Muscle of arm (tissue), 14 donors: Measurements from ENCODE around the gene CITED1. TPM values are rescaled to one million over a fixed set of nuclear protein-coding genes. Genes with fewer than 3 reads are reported as not detected.
"Not testable (repeated sequence)": the region's sequence is repeated elsewhere in the genome, so short reads cannot be mapped to it uniquely, and the experiment has no call there.

Experiments used
- DNase-seq: peaks from one replicate; pipeline ENCODE4 v3.0.0-alpha.2; 2013
- long read RNA-seq, 11 donors: transcript quantifications; one replicate each; lab custom pipeline, GENCODE V29; 2026
- polyA plus RNA-seq, 12 donors: library from polyadenylated mRNA; unstranded; fragments of 120-200 nt; gene quantifications; one replicate each; pipeline ENCODE4 v1.2.1, GENCODE V29; 2013; ENCODE audit not compliant: insufficient read length in 12 of 12

CITED1 gene, protein sequence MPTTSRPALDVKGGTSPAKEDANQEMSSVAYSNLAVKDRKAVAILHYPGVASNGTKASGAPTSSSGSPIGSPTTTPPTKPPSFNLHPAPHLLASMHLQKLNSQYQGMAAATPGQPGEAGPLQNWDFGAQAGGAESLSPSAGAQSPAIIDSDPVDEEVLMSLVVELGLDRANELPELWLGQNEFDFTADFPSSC
- polyA plus RNA-seq: 10 to 100 TPM in 11 of 12 donors, not detected in 1; 11.5 to 31.7 (median 15.7) TPM
- long read RNA-seq, donor 1: 0 reads
- long read RNA-seq, donor 2, transcript CITED1-202 (3 exons, 886 nt): minor isoform, 7 of 19 reads
- long read RNA-seq, donor 2, transcript CITED1-201 (3 exons, 1,231 nt): major isoform, 10 of 19 reads
- long read RNA-seq, donor 2, partial matches to known transcripts: 0 of 19 reads
- long read RNA-seq, donor 2, other reads (novel, unspliced or antisense): 0 of 19 reads
- long read RNA-seq, donor 3, partial matches to known transcripts: 0 of 4 reads
- long read RNA-seq, donor 3, other reads (novel, unspliced or antisense): 0 of 4 reads
- long read RNA-seq, donor 4, partial matches to known transcripts: 0 of 5 reads
- long read RNA-seq, donor 4, other reads (novel, unspliced or antisense): 0 of 5 reads
- long read RNA-seq, donor 5, transcript CITED1-201 (3 exons, 1,231 nt): major isoform, 18 of 23 reads
- long read RNA-seq, donor 5, partial matches to known transcripts: 0 of 23 reads
- long read RNA-seq, donor 5, other reads (novel, unspliced or antisense): 0 of 23 reads
- long read RNA-seq, donor 6, partial matches to known transcripts: 0 of 5 reads
- long read RNA-seq, donor 6, other reads (novel, unspliced or antisense): 0 of 5 reads
- long read RNA-seq, donor 7, transcript CITED1-201 (3 exons, 1,231 nt): major isoform, 6 of 11 reads
- long read RNA-seq, donor 7, partial matches to known transcripts: 0 of 11 reads
- long read RNA-seq, donor 7, other reads (novel, unspliced or antisense): 0 of 11 reads
- long read RNA-seq, donor 8, transcript CITED1-201 (3 exons, 1,231 nt): major isoform, 7 of 12 reads
- long read RNA-seq, donor 8, partial matches to known transcripts: 0 of 12 reads
- long read RNA-seq, donor 8, other reads (novel, unspliced or antisense): 0 of 12 reads
- long read RNA-seq, donor 9, transcript CITED1-201 (3 exons, 1,231 nt): major isoform, 7 of 8 reads
- long read RNA-seq, donor 9, partial matches to known transcripts: 0 of 8 reads
- long read RNA-seq, donor 9, other reads (novel, unspliced or antisense): 0 of 8 reads
- long read RNA-seq, donor 10, transcript CITED1-201 (3 exons, 1,231 nt): major isoform, 14 of 23 reads
- long read RNA-seq, donor 10, transcript CITED1-202 (3 exons, 886 nt): minor isoform, 7 of 23 reads
- long read RNA-seq, donor 10, partial matches to known transcripts: 0 of 23 reads
- long read RNA-seq, donor 10, other reads (novel, unspliced or antisense): 0 of 23 reads
- long read RNA-seq, donor 11, transcript CITED1-201 (3 exons, 1,231 nt): major isoform, 9 of 14 reads
- long read RNA-seq, donor 11, partial matches to known transcripts: 0 of 14 reads
- long read RNA-seq, donor 11, other reads (novel, unspliced or antisense): 0 of 14 reads

DNA sequence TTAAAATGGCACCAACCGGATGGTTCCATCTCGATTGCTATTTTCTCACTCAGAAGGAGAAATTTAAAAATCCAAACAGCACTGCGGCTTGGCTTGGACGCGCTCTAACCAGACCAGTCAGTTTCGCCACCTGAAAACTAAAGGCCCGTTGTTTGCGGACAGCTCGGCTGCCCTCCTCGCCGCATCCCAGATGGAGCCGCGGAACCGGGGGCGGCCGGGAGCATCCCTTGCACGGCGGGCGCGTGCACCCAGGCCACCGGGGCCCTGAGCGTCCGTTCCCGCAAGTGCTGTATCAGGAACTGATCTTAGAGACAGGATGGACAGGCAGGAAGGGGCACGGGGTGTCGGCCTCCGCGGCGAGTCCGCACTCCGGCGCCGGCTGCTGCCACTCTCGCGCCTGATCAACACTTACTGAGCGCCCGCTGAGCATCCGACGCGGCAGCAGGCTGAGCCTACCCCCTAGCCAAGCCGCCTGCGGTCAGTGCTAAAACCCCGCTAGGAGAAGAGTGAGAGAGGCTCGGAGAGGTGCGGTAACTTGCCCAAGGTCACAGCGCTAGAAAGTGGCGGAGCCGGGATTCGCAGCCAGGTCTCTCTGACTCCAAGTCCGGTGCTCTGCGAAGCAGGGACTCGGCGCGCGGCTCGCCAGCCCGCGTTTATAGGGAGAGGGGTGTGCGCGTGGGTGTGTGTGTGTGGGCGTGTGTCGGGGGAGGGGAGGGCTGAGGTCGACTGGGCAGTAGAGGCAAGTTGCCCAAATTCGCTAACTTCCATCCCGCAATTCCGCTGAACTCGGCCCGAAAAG lies at the start of gene CITED1:
Gene CITED1, minus strand, starts transcription at position 629 of the 799 bp plus-strand sequence. CDS start 3,045 bp downstream, outside the sequence.
- DNase-seq: no peak

DNA sequence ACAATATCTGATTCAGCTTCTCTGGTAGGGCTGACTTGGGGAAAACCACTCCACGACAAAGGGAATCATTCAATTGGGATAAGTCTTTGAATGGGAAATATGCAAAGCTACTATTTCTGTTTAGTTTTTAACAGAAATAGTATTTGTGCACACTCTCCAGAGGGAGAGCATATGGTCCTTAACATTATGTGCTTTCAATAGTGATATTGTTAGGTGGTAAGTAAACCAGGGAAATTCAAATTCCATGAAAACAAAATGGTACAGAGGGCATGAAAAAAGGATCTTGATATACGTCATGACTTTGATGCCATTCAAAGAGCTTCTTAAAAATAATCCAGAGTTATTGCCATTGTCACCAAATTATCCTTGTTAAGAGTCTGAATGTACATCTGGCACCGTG lies 47.1 kb upstream of the CITED1 start:
- DNase-seq: no peak

DNA sequence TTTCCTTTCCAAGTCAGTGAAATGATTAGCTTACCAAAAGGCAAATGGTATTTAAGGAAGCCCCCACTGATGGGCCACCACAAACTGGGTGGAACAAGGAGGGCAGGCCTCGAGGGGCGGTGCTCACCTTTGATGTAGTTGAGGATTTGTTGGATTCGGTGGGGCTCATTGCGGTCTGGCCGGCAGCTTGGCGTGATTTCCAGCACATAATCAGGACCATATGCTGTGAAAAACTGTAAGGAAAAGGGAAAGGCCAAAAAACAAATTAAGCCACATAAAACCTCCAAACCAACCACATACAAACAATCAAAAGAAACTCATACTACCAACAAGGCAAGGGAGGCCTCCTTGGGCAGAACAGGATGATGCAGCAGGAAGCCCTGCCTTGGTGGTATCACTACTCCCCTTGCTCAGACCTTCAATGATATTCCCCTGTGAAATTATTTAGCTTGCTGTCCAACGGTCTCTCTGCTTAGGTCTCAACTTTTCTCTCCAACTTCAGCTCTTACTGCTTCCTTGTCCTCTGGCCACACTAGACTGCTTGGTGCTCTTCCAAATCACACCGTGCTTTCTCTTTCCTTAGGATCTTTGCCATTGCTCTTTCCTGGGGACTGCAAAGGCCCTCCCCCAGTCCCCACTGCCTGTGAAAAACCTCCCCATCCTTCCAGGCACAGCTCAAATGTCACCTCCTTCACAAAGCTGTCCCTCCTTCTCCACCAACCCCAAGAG lies 46.1 kb upstream of the CITED1 start:
- DNase-seq: peak; percentile 82

DNA sequence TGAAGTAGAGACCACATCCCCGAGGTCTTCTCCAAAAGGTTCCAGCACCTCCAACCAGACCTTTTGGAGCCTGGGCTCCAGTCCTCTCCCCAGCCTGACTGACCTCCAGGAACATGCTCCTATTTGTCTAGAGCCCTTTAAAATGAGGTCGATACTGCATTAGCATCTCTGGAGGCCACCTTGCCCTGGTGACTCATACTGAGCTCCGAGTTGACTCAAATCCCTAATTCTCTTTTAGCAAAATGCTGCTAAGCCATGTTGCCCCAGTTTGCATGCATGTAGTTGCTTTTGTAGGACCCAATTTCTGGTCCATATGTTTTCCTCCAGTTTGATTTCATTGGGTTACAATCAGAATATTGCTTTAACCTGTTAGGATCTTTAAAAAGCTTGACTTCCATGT lies 43.5 kb upstream of the CITED1 start:
- DNase-seq: no peak

DNA sequence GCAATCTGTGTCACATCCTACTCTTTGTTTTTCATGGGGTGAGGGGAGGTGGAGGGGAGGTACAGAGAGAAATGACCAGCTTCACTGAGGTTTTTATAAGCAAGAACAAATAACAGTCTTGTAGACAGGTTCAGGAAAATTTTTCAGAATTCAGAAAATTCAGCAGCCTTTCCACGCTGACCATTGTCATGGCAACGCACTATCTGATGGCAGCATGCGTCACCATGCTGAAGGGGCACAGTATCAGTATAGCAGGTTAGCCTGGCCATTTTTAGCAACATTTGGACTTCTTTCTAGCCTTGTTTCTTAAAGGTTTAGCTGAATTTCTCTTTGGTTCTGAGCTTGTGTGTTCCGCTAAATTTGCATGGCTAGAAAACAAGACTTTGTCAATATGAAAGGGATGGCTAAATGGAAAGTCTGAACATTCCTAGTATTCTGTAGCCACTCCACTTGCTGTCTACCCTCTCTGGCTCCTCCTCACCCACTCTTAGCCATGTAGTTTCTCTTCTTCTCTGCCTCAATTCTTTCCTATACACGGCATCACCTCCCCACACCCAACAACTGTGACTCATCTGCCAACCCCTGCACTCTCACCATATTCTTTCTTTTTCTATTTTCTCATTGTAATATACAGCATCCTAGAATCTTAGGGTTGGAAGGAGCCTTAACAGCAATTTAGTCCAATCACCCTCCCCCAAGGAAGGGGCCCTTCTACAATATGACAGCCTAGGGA lies 42.7 kb upstream of the CITED1 start:
- DNase-seq: no peak

DNA sequence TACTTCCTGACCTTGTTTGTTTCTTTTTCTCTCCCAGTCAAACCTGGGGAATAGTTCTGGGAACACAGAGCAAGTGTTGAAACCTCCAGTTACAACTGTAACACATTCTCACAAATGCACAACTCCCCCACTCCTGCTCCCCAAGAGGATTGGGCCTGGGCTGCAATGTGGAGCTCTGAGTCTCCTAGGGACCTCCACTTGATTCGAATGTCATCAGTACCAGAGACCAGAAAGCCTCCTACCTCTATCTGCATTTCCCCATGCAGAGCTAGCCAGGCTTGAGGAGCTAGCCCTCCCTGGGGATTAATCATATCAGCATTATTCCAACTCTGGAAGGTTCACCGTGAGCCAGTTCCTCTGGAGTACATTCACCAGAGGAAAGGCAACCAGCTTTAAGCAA lies 41.7 kb upstream of the CITED1 start:
- DNase-seq: no peak

DNA sequence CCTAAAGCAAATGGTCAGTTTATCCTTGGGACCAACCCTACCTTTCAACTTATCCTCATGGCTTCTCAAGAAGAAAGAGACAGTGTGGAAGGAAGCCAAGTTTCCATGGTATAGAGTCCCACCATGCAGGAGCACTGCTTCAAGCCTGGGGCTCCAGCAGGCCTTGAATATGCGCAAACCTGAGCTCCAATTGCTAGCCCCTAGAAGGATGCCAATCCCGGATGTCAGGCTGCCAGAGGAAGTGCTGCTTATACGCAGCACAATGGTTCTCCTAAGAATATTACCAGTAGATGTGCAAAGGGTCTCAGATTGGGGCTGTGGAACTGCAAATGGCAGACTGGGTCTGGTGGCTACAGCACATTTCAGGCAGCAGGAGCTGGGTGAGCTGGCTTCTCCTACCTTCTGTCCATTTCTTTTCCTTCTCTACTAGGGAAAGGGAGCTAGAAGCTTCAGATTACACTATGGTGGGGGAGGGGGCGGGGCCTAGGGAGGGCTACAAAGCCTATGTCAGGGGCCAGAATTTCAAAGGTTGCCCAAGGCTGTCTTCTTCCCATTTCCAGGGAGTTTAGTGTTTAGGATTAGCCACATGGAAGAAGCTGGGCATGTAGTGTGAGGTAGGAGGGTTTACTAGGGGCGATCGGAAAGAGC lies 40.7 kb upstream of the CITED1 start:
- no peak for DNase-seq

DNA sequence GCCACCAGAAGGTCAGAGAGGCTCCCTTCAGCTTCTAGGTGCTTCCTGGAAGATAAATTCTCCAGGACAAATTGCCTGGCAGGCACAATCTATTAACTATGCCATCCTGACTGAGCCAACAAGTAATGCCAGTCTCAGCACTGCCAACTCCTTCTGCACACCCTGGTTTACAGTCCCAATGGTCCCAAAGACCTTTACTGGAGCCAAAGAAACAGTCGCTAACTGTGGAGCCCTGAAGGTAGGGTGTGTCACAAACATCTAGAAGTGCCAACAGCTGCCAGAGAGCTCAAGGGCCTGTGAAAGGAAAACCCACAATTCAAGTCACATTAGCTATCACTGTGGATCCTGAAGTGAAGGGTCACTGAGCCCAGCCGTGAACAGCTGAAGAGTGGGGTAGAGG lies 34.9 kb upstream of the CITED1 start:
- DNase-seq: no peak

DNA sequence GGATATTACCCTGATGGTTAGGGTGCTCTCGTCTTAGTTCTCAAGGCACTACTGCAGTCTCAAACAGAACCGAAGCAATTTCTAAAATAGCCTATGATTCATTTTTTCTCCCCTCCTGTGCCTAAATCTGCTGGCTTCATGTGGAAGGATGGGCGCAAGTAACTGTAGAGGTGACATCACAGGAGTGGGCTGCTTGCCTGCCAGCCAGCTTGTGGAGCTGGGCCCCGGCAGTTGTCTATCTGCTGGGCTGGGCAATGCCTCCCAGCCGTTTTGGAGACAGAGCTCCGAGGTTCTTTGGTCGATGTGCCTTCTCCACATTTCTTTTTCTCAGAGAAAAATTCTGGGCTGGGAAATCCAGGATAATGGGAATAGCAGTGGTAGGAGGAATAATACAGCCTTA lies 34.3 kb upstream of the CITED1 start:
- no peak for DNase-seq

DNA sequence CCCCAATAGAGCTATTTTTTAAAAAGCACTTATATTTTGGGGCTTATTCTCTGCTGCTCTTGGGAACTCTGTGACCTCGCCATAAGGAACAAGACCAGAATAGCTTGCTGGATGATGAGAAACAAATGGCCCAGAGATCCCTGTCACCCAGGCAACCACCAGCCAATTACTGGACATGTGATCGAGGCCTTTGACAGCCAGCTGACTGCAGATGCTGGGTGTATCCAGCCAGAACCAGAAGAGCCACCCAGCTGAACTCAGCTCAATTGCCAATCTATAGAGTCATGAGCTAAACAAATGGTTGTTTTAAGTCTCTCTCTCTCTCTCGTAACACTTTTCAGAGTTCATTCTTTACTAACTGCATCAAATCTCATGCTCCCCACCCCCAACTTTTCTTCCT lies 24.4 kb upstream of the CITED1 start:
- no peak for DNase-seq

DNA sequence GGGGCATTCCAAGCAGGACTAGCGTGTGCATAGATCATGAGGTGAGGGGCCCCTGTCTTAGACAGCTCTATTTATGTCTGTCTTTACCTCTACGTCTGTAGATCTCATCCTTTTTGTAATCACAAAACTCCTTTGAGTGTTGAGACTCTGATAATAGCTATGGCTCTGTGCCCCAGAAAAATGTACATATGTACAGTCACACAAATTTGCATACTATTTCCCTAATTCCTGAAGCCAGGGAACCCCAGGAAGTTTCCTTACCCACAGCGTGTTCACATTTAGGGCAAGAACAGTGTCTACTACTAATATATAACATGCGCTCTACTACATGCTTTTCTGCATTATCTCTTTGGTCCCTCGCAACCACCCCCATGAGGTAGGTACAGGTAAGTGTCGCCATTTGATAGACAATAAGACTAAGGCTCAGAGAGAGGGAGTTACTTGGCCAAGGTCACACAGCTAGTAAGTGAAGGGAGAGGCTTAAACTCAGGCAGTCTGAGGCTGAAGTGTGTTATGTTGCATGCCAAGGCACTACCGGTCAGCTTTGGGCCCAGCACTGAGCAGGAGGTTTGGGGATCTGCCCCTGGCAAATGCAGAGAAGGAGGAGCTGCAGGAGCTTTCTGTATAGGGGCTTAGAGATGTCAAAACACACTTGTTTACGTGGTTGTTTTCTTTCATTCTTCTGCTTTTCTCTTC lies 21.0 kb upstream of the CITED1 start:
- DNase-seq: no peak

DNA sequence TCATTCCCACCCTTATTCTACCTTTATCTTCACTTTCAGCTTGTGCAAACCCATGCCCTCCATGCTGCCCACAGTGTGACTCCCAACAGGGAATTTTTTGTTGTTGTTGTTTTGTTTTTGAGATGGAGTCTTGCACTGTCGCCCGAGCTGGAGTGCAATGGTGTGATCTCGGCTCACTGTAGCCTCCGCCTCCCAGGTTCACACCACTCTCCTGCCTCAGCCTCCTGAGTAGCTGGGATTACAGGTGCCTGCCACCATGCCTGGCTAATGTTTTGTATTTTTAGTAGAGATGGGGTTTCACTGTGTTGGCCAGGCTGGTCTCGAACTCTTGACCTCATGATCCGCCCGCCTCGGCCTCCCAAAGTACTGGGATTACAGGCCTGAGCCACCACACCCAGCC lies 13.9 kb upstream of the CITED1 start:
- DNase-seq: not testable (repeated sequence)

DNA sequence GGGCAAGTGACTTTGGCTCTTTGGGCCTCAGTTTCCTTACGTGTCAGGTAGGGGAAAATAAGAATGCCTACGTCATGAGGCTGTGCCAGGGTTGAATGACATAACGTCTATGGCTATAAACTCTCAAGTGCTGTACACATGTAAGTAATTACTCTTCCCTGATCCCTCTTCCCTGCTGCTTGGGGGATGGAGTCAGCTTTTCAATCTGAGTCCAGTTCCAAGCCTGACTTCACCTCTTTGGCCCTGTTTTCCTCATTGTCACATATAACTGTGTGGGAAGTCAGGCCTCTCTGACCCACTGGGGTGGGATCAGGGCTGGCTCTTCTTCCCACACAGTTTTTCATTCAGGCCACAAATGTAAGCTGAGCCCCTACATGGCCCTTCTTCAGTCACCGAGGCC lies 11.4 kb upstream of the CITED1 start:
- DNase-seq: no peak

DNA sequence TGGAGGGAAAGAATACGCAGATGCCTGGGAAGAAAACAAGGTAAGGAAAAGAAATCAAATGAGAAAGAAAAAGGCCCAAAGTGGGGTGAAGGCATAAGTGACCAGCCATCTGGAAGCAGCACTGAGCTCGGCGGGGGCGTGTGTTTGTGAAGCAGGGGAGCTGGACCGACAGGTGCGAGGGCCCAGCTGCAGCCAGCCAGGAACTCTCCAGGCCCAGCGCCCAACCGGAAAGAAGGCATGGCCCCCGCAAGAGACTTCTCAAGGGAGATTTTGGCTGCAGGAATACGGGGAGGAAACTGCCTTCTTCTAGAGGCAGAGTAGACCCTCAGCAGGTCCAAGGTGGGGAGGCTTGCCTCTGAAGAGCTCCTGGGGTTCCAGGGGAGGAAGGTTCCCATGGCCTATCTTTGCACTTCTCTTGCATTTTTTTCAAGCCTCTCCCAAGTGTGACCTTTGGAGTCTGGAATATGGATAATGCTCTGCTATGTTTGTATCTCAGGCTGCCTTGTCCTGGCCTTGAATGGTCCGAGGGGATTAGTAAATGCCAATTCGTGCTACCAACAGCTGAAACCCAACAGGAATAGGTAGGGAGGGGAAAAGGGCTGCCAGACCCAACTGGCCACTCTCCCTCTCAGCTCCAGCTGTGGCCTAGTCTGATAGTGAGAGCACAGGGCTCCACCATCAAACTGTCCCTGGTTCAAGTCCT lies 10.8 kb upstream of the CITED1 start:
- no peak for DNase-seq

DNA sequence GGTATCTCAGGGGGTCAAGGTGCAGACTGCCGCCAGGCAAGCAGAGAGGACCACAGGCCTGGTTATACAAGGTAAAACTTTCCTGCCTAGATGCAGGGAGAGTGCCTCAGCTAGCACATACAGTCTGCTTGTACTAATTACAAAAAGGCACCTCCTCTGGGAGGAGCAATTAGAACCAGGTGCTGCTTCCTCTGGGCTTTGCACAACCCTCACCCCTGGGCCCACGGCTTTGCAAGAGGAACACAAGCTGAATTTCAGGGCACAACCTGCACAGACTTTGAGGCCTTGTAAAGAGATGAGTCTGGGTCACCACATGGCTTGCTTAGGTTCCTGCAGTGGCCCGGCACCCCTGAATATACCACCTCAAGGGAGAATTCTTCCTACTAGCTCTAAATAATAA lies 9.2 kb upstream of the CITED1 start:
- DNase-seq: no peak

DNA sequence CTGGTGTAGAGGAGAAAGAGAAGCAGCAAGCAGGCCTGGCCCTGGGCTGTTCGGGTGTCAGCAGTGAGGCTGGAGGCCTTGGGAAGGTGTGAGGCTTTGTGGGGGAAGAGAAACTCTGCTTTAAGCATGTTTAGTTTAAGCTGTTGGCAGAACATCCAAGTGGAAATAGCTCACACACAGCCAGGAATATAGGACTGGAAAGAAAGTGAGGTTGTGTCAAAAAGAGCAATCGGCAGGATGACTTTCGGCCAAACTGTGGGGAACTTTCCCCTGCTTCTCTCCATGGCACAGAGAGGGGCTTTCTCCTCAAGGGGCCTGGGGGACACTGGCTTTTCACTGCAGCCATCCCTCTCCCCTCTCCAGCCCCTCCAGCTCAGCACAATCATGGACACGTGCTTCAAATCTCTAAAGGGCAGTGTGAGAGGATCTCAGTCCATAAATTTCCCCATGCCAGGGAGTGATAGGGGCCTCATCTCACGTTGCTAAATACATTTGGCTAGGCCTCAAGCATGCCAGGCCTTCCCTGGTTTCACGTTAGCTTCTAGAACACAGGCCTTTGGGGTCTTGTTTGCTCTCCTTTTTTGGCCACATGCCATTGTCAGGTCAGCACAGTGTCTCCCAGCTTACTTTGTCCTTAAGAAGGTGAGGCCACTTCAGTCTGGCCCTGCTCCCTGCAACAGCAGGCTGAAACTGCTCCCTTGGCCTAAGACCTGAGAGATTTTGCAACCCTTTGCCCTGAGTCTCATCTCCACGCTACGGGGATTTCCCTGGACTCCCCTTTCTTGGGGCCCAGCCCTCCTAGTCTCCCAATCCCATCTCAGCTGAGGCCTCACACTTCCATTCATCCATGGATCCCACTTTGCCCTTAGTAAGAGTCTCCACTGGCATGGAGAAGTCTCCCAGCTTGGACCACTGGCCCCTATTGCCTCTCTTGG lies 8.3 kb upstream of the CITED1 start:
- peak; percentile 75 for DNase-seq
